ENCODE measurements around the gene VSTM2B.

- TF ChIP-seq CTCF (IDR thresholded peaks at IDR 0.05): no peak
- TF ChIP-seq POLR2A (IDR thresholded peaks at IDR 0.05): no peak
Measured at GRCh38 chr19:29567366-29567915, 41.6 kb downstream of the VSTM2B start.
